ENCODE results near the gene COQ2.

Gene COQ2

GRCh38 chr4:83214079-83214478, 70.5 kb downstream of the COQ2 start:
- no peak for DNase-seq
